GM18507 (cell line): ENCODE data around the gene NPBWR2.

ENCODE experiments used
- DNase-seq: peaks from one replicate; pipeline ENCODE4 v3.0.0; 2011; ENCODE audit warnings: low read depth; ENCODE audit not compliant: insufficient read length; ENCODE audit errors: extremely low spot score
- FAIRE-seq: peaks from 2 replicates; lab custom pipeline; 2011; peaks lifted over from hg19 to GRCh38; lab: Jason Lieb, UNC

Gene NPBWR2

DNA sequence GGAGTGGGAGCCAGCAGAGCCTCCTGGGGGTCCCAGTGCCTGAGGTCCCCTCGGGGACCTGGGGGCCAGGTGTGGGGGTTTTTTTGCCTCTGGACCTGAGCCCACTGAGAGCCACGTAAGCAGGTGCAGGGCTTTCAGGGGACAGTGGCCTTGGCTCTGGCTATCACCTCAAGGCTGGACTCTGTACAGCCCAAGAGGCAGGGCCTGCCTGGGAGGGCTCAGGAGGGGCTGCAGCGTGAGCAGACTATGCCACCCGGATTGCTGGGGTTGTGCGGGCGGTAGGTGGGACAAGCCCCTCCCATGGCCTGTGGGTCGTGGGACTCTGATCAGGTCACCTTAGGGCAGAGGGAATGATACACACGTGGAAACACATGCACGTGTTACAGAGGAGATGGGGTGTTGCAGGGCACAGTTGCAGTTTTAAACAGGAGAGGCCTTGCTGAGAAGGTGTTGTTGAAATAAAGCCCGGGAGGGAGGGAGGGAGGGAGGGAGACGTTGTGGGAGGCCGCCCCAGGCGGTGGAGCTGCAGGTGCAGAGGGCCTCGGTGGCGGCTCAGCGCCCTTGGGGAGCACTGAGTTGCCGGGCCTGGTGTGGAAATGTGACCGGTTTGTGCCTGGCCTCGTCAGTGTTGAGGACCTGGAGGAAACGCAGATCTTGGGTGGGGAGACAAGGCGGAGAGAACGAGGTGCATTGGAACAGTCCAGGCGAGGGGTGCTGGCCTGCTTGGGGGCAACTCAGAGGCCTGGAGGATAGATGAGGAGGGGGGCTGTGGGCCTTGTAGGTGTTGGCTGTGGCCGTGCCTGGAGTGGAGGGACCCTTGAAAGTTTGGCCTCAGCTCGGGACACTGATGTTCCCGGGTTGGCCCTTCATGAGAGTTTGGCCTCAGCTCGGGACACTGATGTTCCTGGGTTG is 42.0 kb downstream of the NPBWR2 start:
- DNase-seq (no peak), FAIRE-seq (no peak)

DNA sequence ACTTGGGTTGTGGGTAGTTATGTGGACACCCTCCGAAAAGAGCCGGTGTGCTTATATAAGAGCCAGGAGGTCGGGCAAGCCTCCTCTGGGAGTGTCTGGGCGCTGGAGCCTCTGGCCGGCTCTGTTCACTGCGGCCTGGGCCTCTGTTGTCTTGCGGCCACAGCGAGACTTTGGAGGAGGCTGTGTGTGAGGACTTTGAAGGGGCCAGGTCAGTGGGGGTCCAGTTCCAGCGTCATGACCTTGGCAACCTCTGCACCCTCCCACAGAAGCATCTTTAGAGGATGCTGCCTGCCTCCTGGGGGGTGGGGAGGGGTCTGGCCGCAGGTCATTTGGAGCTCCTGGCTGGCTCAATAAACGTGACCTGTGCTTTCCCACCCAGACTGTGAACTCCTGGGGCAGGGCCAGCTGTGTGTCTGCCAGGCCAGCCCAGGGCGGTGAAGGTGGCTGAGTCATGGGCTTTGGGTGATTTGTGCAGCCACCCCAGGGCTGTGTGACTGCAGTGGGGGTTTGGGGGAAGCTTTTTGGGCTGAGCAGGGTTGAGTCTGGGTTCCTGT is 43.1 kb downstream of the NPBWR2 start:
- DNase-seq (no peak), FAIRE-seq (no peak)

DNA sequence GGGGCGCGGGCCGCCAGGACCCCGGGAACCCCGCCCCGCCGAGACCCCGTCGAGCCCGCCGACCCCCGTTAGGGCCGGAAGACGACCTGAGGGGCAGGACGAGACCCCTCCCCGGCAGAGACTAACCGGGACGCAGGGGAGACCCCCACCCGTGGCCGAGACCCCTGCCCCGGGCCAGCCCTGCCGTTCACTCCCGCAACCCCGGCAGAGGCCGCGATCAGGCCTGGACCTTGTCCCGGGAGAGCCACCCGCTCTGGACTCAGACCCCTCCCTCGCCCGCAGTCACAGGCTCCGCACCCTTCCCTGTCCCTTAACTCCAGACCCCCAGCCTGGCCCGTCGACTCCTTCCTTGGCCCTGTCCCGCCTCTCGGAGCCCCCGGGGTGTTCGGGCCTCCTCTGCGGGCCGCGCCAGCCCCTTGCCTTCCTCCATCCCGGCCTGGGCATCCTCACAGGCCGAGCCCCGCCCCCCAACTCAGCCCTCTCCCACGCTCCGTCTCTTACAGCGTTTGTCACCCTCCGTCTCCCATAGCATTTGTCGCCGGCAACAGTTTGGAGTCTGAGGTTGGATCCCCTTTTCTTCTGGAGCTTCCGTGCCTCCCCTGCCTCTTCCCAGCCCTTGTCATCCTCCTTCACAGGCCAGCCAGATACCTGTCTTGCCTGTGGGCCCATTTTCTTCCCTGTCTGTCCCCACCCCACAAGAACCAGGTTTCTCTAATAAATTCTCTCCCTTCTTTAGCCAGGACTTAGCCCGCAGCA is 43.8 kb downstream of the NPBWR2 start:
- FAIRE-seq (no peak), DNase-seq (no peak)

DNA sequence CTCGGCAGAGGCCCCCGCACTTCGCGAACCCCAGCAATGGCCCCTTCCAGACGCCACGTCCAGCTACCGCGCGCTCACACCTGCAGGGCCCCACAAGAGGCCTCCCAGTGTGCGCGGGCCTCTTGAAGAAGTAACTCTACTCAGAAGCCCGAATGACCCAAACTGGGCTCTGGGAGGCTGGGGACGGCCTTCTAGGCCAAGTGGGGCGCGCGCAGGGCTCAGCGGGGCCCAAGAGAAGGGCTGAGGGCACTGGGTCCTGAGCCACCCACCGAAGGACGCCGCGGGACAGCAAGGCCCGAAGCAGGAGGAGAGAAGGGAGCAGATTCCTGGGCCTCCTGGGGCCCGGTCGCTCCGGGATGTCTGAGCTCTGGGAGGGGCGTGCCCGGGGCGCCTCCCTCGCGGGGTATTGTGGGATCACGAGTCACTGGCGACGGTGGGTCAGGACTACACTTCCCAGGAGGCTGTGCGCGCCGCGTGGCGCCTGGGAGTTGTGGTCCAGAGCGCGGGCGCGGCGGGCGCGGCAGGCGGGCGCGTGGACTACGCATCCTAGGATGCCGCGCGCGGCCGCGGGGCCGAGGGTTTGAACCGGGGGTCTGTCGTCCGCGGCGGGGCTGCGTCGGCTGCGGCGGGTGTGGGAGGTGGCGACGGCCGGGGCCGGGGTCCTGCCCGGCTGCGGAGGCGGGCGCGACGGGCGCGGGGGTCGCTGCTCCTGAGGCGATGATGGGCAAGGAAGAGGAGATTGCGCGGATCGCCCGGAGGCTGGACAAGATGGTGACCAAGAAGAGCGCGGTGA is 44.6 kb downstream of the NPBWR2 start, which contains the start of gene TCEA2:
TSS of gene TCEA2 (plus strand) at position 603 of the 793 bp plus-strand sequence. CDS start at position 718, 115 bp downstream.
- DNase-seq (peak; percentile 97), FAIRE-seq (peak; percentile 87)

DNA sequence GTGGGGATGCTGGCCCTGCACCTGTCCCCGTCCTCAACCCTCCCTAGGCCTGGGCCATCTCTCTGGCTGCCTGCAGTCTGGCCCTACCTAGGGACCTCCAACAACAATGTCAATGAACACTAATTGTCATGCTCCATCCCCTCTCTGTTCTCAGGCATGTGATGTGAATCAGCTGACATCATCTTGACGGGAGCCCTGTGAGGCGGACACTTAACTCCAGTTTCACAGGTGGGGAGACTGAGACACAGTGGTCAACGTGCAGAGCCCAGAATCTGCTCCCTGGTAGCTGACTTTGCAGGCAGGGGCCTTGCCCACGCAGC is 45.1 kb downstream of the NPBWR2 start:
- DNase-seq (no peak), FAIRE-seq (no peak)

DNA sequence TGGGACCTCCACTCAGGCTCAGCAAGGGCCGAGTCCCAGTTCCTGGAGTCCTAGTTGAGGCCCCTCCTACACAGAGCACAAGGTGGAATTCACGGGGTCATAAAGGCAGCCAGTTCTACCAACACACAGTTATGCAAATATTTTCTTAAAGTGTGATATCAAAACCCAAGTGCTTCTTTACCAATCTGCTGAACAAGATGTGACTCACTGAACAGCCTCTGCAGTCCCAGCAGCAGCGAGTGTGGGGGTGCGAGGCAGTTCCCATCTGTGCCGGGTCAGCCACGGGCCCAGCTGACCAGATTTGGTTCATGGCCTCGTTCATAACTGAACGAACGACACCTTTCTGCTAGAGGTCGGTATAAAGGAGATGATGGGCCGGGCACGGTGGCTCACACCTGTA is 48.8 kb downstream of the NPBWR2 start:
- DNase-seq (no peak), FAIRE-seq (no peak)

DNA sequence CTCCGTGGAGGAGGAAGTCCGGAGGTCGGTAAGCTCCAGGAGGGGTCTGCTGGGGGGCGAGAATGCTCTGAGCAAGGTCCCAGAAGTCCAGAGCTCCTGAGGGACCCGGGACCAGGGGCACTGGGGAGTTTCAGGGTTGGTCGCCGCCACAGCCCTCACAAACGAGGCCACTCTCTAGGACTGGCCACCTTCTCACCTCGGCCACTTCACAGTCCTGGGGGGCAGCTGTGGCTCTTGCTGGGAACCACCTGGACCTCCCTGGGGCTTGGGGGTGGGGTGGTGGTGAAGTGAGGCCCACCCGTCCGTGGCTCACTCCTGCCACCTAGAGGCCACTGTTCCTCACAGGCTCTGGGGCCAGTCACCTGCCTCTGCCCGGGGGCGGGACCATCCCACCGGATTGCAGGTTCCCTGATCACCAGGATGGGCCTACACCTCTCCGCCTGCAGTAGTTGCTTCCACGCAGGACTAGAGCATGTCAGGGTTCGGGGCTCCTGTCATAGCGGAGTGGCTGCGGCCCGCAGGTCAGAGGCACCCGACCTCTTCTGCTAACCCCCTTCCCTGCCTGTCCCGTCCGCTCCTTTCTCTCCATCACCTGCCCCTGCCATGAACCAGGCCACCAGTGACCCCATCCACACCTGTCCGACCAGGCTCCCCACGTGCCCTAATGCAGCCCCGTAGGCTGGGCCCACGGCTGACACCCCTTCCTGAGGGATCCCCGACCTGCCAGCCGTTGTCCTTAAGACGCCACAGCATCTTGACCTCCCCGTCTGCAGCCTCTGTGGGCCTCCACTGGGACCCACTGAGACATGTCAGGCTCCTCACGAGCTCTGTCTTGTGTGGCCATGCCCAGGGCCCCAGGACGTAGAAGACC is 49.5 kb downstream of the NPBWR2 start:
- FAIRE-seq (peak; percentile 59), DNase-seq (peak; percentile 76)

DNA sequence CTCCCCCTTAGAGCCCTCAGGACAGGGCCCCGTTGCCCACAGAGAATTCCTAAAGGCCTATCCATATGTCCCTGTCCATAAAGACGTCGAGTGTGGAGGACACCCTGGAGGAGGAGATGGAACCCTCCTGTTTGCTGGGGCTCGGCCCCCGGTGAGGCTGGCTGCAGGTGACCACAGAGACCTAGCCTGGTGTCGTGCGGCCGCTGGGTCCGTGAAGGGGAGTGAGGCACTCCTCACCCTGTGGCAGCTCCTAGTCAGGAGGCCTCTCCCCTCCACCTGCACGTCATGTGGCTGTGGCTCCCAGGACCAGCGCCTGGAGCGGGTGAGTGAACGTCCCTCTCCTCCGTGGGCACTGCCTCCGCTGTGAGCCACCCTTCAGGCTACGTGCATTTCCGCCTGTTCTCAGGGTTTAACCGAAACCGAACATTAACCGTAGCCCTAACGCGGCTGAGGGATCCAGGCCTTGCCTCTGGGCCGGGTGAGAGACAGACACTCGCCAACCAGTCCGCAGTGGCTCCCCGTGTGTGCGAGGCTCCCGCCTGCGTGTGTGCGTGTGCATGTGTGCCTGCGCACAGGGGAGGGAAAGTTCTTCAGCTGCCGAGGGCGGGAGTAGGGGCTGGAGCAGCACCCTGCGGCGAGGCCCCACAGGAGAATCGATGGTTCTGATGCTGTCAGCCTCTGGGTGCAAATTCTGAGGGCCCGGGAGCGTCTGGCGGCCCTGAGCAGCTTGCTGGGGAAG is 50.3 kb downstream of the NPBWR2 start:
- no peak for FAIRE-seq

DNA sequence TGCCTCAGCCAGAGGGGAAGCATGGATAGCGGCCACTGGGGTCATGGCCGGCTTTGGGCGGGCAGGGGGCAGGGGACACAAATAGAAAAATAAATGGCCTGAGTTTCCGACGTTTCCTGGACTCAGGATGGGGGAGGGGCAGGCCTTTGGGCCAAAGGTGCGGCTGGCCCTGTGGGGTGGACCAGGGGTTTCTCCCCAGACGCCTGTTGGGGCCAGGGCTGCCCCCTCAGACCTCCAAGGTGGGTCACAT is 50.8 kb downstream of the NPBWR2 start:
- FAIRE-seq = no peak
- no peak for DNase-seq

More for the DNA sequence above, 50.3 kb downstream of the NPBWR2 start:
- no peak for DNase-seq

DNA sequence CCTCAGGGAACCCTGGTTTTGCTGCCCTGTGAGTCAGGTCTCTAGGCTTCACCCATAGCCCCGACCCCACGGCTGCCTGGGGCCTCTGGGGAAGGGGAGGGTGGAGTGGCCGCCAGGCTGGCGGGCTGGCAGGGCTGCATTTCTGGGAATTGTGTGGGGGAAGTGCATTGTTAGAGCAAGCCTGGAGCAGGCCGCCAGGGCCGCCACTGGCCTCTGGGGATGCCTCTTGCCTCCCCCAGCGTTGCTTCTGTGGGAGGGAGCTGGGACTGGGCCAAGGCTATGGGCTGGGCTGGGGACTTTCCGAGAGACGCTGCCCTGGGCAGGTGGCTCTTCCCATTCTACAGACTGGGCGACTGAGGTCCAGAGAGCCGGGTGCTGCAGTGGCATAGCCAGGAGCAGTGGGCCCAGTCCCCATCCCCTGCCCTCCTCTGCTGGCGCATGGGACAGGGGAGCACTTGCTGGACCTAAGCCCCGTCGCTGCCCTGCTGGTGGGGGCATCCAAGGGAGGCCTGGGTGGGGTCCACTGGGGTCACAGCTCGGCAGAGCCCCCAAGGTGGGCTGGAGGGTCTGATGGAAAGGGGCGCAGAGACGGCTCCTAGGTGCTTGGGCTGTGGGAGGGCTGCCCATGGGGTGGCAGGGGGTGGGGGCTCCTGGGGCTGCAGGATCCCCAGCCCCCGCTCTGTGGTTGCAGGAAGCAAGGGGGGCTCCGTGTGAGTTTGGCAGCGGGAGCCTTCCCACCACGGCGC is 51.3 kb downstream of the NPBWR2 start:
- no peak for FAIRE-seq
- DNase-seq = no peak

DNA sequence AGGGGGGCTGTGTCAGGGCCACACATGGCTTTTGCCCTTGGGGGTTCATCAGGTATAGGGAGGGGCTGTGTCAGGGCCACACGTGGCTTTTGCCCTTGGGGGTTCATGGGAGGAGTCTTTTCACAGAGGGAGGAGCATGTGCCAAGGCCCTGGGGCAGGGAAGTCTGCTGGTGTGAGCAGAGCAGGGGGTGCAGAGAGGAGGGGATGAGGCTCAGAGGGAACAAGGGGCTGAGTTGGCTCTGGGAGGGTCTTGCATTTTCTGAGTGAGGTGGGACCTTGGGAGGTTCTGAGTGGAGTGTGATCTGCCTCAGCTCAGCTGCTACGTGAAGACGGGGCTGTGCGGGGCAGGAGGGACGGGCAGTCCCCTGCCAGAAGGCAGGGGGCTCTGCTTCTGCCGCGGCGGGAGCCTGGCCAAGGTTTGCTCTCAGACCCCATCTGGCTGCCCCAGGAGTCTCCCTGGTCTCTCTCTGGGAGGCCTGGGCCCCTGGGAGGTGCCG is 51.9 kb downstream of the NPBWR2 start:
- DNase-seq = no peak
- no peak for FAIRE-seq

DNA sequence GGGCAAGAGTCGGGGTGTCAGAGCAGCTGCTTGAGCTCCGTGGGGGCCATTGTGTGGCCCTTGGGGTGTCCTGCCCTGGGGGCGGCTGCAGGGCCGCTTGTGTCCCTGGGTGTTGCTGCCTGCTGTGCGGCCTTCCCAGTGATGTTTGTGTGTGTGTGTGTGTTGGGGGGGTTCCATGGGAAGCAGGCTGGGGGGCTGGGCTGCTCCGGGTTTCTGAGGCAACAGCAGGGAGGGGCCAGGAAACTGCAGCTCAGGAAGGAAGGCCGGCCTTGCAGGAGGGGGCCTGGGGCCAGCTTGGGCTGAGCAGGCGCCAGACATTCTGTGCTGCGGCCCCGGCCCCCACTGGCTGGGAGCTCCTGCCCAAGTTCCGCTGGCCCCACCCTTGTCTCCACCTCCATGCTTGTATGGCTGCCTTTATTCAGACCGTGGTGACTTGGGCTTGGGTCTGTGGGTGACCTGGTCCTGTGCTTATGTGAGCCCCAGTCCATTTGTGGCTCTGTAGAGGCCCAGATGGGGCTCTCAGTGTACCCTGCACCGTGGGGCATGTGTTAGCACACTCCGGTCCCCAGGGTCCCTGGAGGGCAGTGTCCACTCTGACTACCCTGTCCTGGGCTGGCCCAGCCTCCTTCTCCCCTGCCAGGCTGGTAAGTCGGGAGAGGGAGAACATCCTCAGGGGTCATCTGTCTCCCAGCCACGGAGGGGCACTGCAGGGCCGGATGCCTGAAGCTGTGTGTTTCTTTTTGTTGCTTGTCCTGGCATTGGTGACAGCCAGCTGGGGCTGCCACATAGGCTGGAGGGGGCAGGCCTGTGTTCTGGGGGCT is 53.3 kb downstream of the NPBWR2 start:
- FAIRE-seq = no peak
- DNase-seq = no peak
